Measurements from ENCODE around the gene QRSL1. TPM values are rescaled to one million over a fixed set of nuclear protein-coding genes. Genes with fewer than 3 reads are reported as not detected.
"Not testable (repeated sequence)": the region's sequence is repeated elsewhere in the genome, so short reads cannot be mapped to it uniquely, and the experiment has no call there.

Gene QRSL1
- total and polyA plus RNA-seq, 2 donors (not counting 1 experiment from before 2014, with no cell fraction given), result 8.2 to 15.2 TPM

GRCh38 chr6:106700581-106700980, 71.2 kb downstream of the QRSL1 start:
- Histone ChIP-seq H3K4me2 (ENCODE audit: extremely low read depth, insufficient read depth, low read length) (no peak overlapping the region), H3K27ac (ENCODE audit: insufficient read depth, low read length) (no peak overlapping the region), H3K27me3 (ENCODE audit: control insufficient read depth, insufficient read depth, low read length) (no peaks in the 10 kb centered on the region), H3K4me1 (ENCODE audit: control insufficient read depth, extremely low read depth, insufficient read depth, low read length) (no peaks in the 10 kb centered on the region), H3K9me3 (ENCODE audit: control insufficient read depth, insufficient read depth, low read depth, low read length) (no peaks in the 10 kb centered on the region), H2AFZ (ENCODE audit: low read length) (no peak overlapping the region), H3K4me3 (replicated peaks in 1 of 4; ENCODE audit: control extremely low read depth in 1 of 4, insufficient read depth in 1 of 4, low read depth in 3 of 4, low read length in 4 of 4) (no peak overlapping the region), H3K79me2 (ENCODE audit: control insufficient read depth, insufficient read depth, low read length) (no peaks in the 10 kb centered on the region), H3K9ac (ENCODE audit: insufficient read depth, low read length) (no peak overlapping the region), H3K36me3 (ENCODE audit: control insufficient read depth, insufficient read depth, low read length) (no peaks in the 10 kb centered on the region), H4K20me1 (ENCODE audit: control insufficient read depth, extremely low read depth, insufficient read depth, low read length) (no peaks in the 10 kb centered on the region)
- no peak for TF ChIP-seq CTCF (conservative IDR thresholded peaks at IDR 0.05 in 1 of 2, IDR thresholded peaks at IDR 0.05 in 1 of 2; ENCODE audit: low read depth in 1 of 2, low read length in 2 of 2)
- TF ChIP-seq EZH2 (IDR thresholded peaks at IDR 0.05; ENCODE audit: low read length, missing control alignments), result no peak
- no peak for DNase-seq (ENCODE audit: low read depth in 2 of 2)

GRCh38 chr6:106701201-106701600, 71.8 kb downstream of the QRSL1 start:
- not testable (repeated sequence) for H3K79me2 ChIP-seq (ENCODE audit: control insufficient read depth, insufficient read depth, low read length); H3K4me2 ChIP-seq (ENCODE audit: extremely low read depth, insufficient read depth, low read length); DNase-seq (ENCODE audit: low read depth in 2 of 2); H3K27me3 ChIP-seq (ENCODE audit: control insufficient read depth, insufficient read depth, low read length); H4K20me1 ChIP-seq (ENCODE audit: control insufficient read depth, extremely low read depth, insufficient read depth, low read length); H3K27ac ChIP-seq (ENCODE audit: insufficient read depth, low read length); H3K4me1 ChIP-seq (ENCODE audit: control insufficient read depth, extremely low read depth, insufficient read depth, low read length); H2AFZ ChIP-seq (ENCODE audit: low read length); H3K9ac ChIP-seq (ENCODE audit: insufficient read depth, low read length); H3K9me3 ChIP-seq (ENCODE audit: control insufficient read depth, insufficient read depth, low read depth, low read length); H3K36me3 ChIP-seq (ENCODE audit: control insufficient read depth, insufficient read depth, low read length); H3K4me3 ChIP-seq (replicated peaks in 1 of 4; ENCODE audit: control extremely low read depth in 1 of 4, insufficient read depth in 1 of 4, low read depth in 3 of 4, low read length in 4 of 4)

- Histone ChIP-seq H3K79me2 (ENCODE audit: control insufficient read depth, insufficient read depth, low read length) (no peaks in the 10 kb centered on the region), H3K9ac (ENCODE audit: insufficient read depth, low read length) (no peak overlapping the region), H3K4me3 (replicated peaks in 1 of 4; ENCODE audit: control extremely low read depth in 1 of 4, insufficient read depth in 1 of 4, low read depth in 3 of 4, low read length in 4 of 4) (no peak overlapping the region), H3K9me3 (ENCODE audit: control insufficient read depth, insufficient read depth, low read depth, low read length) (no peaks in the 10 kb centered on the region), H3K27me3 (ENCODE audit: control insufficient read depth, insufficient read depth, low read length) (no peaks in the 10 kb centered on the region), H3K4me2 (ENCODE audit: extremely low read depth, insufficient read depth, low read length) (no peak overlapping the region), H3K4me1 (ENCODE audit: control insufficient read depth, extremely low read depth, insufficient read depth, low read length) (no peaks in the 10 kb centered on the region), H3K36me3 (ENCODE audit: control insufficient read depth, insufficient read depth, low read length) (no peaks in the 10 kb centered on the region), H4K20me1 (ENCODE audit: control insufficient read depth, extremely low read depth, insufficient read depth, low read length) (no peaks in the 10 kb centered on the region), H3K27ac (ENCODE audit: insufficient read depth, low read length) (no peak overlapping the region), H2AFZ (ENCODE audit: low read length) (no peak overlapping the region)
- TF ChIP-seq CTCF (conservative IDR thresholded peaks at IDR 0.05 in 1 of 2, IDR thresholded peaks at IDR 0.05 in 1 of 2; ENCODE audit: low read depth in 1 of 2, low read length in 2 of 2) (no peak), EZH2 (IDR thresholded peaks at IDR 0.05; ENCODE audit: low read length, missing control alignments) (no peak)
- DNase-seq (ENCODE audit: low read depth in 2 of 2), result no peak
These were observed 72.7 kb downstream of the QRSL1 start for GRCh38 chr6:106702046-106702445.
